Right lobe of liver (tissue), 4 donors: ENCODE data around the gene SLC24A4.

Source experiments
- CTCF ChIP-seq, 4 donors: fragments of 200-600 bp in 3 of 4; fragments of 450-650 bp in 1 of 4; IDR thresholded peaks; one replicate each; pipeline versions ENCODE4 v1.5.1 to v1.8.0; 2016 to 2022; ENCODE audit warnings: antibody characterized with exemption in 4 of 4, mild to moderate bottlenecking in 2 of 4
- POLR2A ChIP-seq: fragments of 450-650 bp; IDR thresholded peaks from one replicate; pipeline ENCODE4 v1.6.1; 2017; ENCODE audit warnings: antibody characterized with exemption, mild to moderate bottlenecking
- donor health status: DM: no; HTN: no; CAD: no.
- donor health status: DM: no; HTN: no; CAD: no.
- donor health status: DM: no; HTN: yes; CAD: no.

- no peak for TF ChIP-seq POLR2A
- TF ChIP-seq CTCF (IDR thresholded peaks at IDR 0.05) = no peak
Observed at GRCh38 chr14:92495027-92495426, 172.1 kb downstream of the SLC24A4 start.
